ENCODE data around the gene HSF2. TPM values are rescaled to one million over a fixed set of nuclear protein-coding genes. Genes with fewer than 3 reads are reported as not detected.

Gene HSF2
- total and polyA plus RNA-seq, 2 of the 13 experiments (the other 11 are each of a cell fraction or from before 2014, with no cell fraction given) = 24.8 to 26.4 TPM

- CTCF ChIA-PET (ENCODE audit: low intra/inter-chr PET ratio, low total read pairs) = no interaction called here
- no peaks in the 10 kb centered on the region for H3K79me2 ChIP-seq (ENCODE audit: insufficient read depth, low read length)
- peaks cover 6 to 78% of the 10 kb centered on the region in 2 experiments for H3K36me3 ChIP-seq (replicated peaks in 1 of 2; ENCODE audit: control insufficient read depth in 1 of 2, insufficient read depth in 2 of 2, low read length in 2 of 2)
- ATAC-seq (no peak), FAIRE-seq (no peak), DNase-seq (ENCODE audit: low spot score) (no peak)
- TF ChIP-seq TGIF2 (CRISPR knock-in tag; IDR thresholded peaks at IDR 0.05) (no peak), CREB1 (IDR thresholded peaks at IDR 0.05) (no peak), CREB1 (CRISPR knock-in tag; IDR thresholded peaks at IDR 0.05) (no peak), NFRKB (IDR thresholded peaks at IDR 0.05) (no peak), MAFG (CRISPR knock-in tag; IDR thresholded peaks at IDR 0.05) (no peak)
- H2AFZ ChIP-seq (ENCODE audit: low read length) = no peak overlapping the region
- H3K9me3 ChIP-seq (ENCODE audit: low read length) = no peaks in the 10 kb centered on the region
- H4K20me1 ChIP-seq (ENCODE audit: insufficient read depth, low read length) = no peaks in the 10 kb centered on the region
- H3K27ac ChIP-seq (ENCODE audit: extremely low read length, insufficient read depth, low read length) = no peak overlapping the region
- BruUV-seq (replicated peaks) = no TSS peak
- in situ Hi-C loops (cut with HindIII; ENCODE audit: extremely low pct_ligation_motif_present, low pct_unique_long_range_greater_than_20kb) = no loop called here
- POLR2A ChIA-PET = no interaction called here
- H3K27me3 ChIP-seq (ENCODE audit: control insufficient read depth in 1 of 2, insufficient read depth in 2 of 2, low read length in 2 of 2) = no peaks in the 10 kb centered on the region
- H3K9ac ChIP-seq (ENCODE audit: insufficient read depth, low read depth, low read length) = no peak overlapping the region
- H3K4me2 ChIP-seq (ENCODE audit: low read depth, low read length) = no peak overlapping the region
- WGBS (ENCODE audit: low lambda C conversion rate) = 100% methylated on average over 1 of the region's 1 CpG
- H3K4me1 ChIP-seq (ENCODE audit: insufficient read depth, low read length) = no peaks in the 10 kb centered on the region
- H3K4me3 ChIP-seq (replicated peaks in 1 of 3; ENCODE audit: insufficient read depth in 1 of 3, low read depth in 2 of 3, low read length in 3 of 3) = no peak overlapping the region
- intact Hi-C loops (cut with micrococcal nuclease; ENCODE audit: unreplicated experiment) = no loop called here
Observed at GRCh38 chr6:122422614-122423267, 23.3 kb downstream of the HSF2 start.

DNA sequence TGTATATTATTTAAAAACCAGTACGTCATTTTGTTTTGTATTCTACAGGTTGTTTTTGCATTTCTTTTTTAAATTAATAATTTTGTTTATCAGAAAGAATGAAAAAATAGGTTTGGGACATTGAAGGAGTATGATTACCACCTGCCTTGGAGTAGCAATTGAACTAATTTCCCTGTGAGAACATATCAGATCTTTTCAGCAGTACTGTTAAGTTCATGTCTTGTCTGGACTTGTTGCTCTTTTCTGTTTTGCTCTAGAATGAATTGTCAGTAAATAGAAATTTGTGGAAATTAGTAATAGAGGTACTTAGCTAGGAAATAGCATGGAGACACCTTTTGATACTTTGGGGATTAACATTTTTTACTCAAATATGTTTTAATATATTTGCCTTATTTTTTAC lies 24.3 kb downstream of the HSF2 start:
- FAIRE-seq (no peak), ATAC-seq (no peak), DNase-seq (ENCODE audit: low spot score) (no peak)
- Histone ChIP-seq H3K27ac (ENCODE audit: extremely low read length, insufficient read depth, low read length) (no peak overlapping the region), H3K79me2 (ENCODE audit: insufficient read depth, low read length) (no peaks in the 10 kb centered on the region), H3K4me2 (ENCODE audit: low read depth, low read length) (no peak overlapping the region), H2AFZ (ENCODE audit: low read length) (no peak overlapping the region), H3K4me3 (replicated peaks in 1 of 3; ENCODE audit: insufficient read depth in 1 of 3, low read depth in 2 of 3, low read length in 3 of 3) (no peak overlapping the region), H4K20me1 (ENCODE audit: insufficient read depth, low read length) (no peaks in the 10 kb centered on the region), H3K27me3 (ENCODE audit: control insufficient read depth in 1 of 2, insufficient read depth in 2 of 2, low read length in 2 of 2) (no peaks in the 10 kb centered on the region), H3K4me1 (ENCODE audit: insufficient read depth, low read length) (no peaks in the 10 kb centered on the region), H3K9ac (ENCODE audit: insufficient read depth, low read depth, low read length) (no peak overlapping the region), H3K9me3 (ENCODE audit: low read length) (no peaks in the 10 kb centered on the region), H3K36me3 (replicated peaks in 1 of 2; ENCODE audit: control insufficient read depth in 1 of 2, insufficient read depth in 2 of 2, low read length in 2 of 2) (peaks cover 5 to 78% of the 10 kb centered on the region in 2 experiments)
- no TSS peak for BruUV-seq (replicated peaks)
- CTCF ChIA-PET (ENCODE audit: low intra/inter-chr PET ratio, low total read pairs) = no interaction called here
- POLR2A ChIA-PET = no interaction called here
- intact Hi-C loops (cut with micrococcal nuclease; ENCODE audit: unreplicated experiment) (no loop called here), in situ Hi-C loops (cut with HindIII; ENCODE audit: extremely low pct_ligation_motif_present, low pct_unique_long_range_greater_than_20kb) (no loop called here)
- 97% methylated on average over 1 of the region's 1 CpG for WGBS (ENCODE audit: low lambda C conversion rate)
- TF ChIP-seq ZNF672 (CRISPR knock-in tag; IDR thresholded peaks at IDR 0.05) = no peak
- TF ChIP-seq ZNF225 (CRISPR knock-in tag; IDR thresholded peaks at IDR 0.05) = no peak
- TF ChIP-seq U2AF1 (optimal IDR thresholded peaks at IDR 0.05; ENCODE audit: low read depth, low read length) = no peak
- no peak for TF ChIP-seq ZNF83 (CRISPR knock-in tag; IDR thresholded peaks at IDR 0.05; ENCODE audit: borderline replicate concordance)
- TF ChIP-seq, protein P1, sequence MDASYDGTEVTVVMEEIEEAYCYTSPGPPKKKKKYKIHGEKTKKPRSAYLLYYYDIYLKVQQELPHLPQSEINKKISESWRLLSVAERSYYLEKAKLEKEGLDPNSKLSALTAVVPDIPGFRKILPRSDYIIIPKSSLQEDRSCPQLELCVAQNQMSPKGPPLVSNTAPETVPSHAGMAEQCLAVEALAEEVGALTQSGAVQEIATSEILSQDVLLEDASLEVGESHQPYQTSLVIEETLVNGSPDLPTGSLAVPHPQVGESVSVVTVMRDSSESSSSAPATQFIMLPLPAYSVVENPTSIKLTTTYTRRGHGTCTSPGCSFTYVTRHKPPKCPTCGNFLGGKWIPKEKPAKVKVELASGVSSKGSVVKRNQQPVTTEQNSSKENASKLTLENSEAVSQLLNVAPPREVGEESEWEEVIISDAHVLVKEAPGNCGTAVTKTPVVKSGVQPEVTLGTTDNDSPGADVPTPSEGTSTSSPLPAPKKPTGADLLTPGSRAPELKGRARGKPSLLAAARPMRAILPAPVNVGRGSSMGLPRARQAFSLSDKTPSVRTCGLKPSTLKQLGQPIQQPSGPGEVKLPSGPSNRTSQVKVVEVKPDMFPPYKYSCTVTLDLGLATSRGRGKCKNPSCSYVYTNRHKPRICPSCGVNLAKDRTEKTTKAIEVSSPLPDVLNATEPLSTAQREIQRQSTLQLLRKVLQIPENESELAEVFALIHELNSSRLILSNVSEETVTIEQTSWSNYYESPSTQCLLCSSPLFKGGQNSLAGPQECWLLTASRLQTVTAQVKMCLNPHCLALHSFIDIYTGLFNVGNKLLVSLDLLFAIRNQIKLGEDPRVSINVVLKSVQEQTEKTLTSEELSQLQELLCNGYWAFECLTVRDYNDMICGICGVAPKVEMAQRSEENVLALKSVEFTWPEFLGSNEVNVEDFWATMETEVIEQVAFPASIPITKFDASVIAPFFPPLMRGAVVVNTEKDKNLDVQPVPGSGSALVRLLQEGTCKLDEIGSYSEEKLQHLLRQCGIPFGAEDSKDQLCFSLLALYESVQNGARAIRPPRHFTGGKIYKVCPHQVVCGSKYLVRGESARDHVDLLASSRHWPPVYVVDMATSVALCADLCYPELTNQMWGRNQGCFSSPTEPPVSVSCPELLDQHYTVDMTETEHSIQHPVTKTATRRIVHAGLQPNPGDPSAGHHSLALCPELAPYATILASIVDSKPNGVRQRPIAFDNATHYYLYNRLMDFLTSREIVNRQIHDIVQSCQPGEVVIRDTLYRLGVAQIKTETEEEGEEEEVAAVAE (CRISPR knock-in tag; IDR thresholded peaks at IDR 0.05; ENCODE audit: borderline replicate concordance) = no peak
- TF ChIP-seq ZBTB7A (CRISPR knock-in tag; IDR thresholded peaks at IDR 0.05) = no peak
- no peak for TF ChIP-seq ZNF101 (CRISPR knock-in tag; IDR thresholded peaks at IDR 0.05; ENCODE audit: borderline replicate concordance, low read depth)
- no peak for TF ChIP-seq ZNF777 (CRISPR knock-in tag; IDR thresholded peaks at IDR 0.05)
- TF ChIP-seq, protein P2, sequence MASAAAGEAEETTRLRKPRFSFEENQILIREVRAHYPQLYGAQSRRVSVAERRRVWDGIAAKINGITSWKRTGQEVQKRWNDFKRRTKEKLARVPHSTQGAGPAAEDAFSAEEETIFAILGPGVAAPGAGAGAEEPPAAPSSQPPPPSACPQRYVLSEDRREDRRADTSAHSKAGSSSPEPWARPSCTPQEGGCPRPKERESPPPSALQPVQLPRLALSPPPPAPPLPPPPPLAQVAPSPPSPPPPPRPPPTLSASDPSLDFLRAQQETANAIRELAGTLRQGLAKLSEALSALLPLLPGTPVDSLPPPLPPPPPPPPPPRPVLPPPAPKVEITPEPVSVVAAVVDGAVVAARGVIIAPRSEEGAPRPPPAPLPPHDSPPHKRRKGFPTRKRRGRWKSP (CRISPR knock-in tag; IDR thresholded peaks at IDR 0.05) = no peak
